Iris pigment epithelial cell (primary cell): Measurements from ENCODE around the gene IGF1R.

Experiments
- DNase-seq: peaks from one replicate; pipeline ENCODE4 v3.0.0-alpha.2; 2011; ENCODE audit warnings: low read depth

Gene IGF1R

GRCh38 chr15:98827217-98827616 lies 178.9 kb downstream of the IGF1R start:
- DNase-seq: peak; percentile 8

- DNase-seq: no peak
These were observed 181.8 kb downstream of the IGF1R start for GRCh38 chr15:98830034-98830634.

DNA sequence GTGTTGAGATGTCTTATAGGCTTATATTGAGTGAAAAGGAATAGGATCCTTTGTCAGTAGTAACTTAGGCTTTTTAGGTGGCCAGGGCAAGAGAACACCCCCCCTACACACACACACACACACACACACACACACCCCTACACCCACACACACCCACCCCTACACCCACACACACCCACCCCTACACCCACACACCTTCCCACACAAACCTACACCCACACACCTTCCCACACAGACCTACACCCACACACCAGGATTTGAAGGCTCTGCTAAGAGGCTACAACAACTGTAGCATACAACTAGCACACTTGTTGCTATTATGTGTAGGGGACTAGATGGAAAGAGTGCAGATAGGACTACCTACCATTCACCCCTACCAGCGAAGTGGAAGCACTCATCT lies 186.6 kb downstream of the IGF1R start:
- no peak for DNase-seq

DNA sequence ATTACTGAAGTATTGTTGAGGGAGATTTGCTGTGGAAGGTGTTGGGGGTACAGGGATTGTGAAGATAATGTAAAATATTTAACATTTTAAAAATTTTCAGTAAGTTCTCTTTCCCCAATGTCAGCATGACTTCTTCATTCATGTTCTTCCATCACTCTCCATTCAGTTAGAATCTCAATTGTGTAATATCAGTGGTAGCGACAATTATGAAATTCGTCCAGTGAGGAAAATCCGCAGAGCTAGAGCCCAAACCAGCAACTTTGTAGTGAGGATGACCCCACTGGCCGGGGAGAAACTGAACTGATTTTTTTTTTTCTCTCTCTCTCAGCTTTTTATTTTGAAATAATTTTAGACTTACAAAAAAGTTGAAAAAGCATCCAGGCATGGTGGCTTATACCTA lies 187.5 kb downstream of the IGF1R start:
- no peak for DNase-seq

DNA sequence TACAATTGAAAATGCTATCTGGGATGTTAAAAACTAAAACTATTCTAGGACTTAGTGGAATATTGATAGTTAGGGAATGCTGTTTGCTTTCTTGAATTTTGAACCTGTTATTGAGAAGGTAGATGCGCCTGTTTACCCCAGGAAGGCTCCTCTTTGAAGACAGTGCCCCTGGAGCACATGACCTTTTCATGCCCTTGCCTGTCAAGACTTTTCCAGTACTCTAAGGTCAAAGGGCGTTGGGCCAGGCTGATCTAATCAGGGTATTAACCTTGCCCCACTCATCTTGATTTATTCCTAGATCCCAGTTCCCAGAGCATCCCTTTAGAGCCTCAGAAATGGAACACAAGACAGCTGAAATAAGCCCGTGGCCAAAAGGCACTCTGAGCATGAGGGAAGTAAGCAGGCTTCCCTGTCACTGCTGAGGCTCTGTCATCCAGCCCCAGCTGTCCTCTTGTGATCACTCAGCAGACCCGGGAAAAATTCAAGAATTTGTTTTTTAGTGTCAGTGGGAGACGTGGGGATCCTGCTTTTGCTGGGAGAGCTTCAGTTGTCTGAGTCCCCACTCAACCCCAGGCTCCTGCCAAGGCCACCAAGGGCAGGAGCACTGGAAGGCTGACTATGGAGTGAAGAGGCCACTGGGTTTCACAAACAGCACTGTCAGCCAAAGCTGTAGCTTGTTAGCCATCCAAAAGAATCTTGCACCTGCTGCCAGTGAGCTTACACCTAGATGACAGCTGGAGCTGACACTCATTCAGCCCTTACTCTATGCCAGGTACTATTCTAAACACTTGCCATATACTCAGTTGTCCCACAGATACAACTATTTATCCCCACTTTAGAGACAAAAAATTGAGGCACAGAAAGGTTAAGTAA lies 190.3 kb downstream of the IGF1R start:
- DNase-seq: no peak

- no peak for DNase-seq
These were observed 191.7 kb downstream of the IGF1R start for GRCh38 chr15:98840053-98840452.

DNA sequence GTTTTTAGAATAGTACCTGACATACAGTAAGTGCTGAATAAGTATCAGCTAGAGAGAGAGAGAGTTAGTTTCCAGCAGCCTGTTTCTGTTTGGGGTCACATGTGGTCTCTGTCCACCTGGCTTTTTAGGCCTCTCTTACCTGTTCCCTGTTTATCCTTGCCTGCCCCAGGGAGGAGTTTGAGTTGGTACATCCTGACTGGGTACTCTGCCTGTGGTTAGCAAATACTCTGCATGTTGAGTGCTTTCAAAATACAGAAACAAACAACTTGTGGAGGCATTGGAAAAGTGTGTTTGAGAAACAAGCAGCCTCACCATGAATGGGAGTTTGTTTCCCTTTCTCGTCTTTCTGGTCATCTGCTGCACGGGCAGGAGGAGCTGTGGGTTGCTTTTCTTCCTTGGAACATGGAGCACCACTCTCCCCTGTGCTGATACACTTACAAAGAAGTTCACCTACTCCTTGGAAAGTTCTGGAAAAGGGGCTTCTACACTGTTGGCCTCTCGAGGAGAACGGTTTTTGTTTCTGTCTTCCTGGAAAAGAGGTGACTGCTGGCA lies 193.2 kb downstream of the IGF1R start:
- no peak for DNase-seq

GRCh38 chr15:98842192-98842972 lies 194.0 kb downstream of the IGF1R start:
- no peak for DNase-seq

DNA sequence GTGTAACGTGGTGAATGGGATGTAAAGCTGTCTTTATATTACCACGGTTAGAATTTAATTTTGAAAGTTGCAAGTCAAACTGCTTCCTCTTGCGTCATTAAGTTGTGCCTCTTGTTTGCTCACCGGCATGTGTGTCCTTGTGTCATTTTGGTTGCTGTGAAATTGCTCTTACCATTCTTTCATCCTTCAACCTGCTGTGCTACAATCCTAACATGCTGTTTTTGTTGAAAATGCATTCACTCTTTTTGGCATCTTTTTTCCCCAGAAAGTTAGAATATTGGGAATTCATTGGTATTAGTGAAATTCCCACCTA lies 194.6 kb downstream of the IGF1R start:
- DNase-seq: no peak

DNA sequence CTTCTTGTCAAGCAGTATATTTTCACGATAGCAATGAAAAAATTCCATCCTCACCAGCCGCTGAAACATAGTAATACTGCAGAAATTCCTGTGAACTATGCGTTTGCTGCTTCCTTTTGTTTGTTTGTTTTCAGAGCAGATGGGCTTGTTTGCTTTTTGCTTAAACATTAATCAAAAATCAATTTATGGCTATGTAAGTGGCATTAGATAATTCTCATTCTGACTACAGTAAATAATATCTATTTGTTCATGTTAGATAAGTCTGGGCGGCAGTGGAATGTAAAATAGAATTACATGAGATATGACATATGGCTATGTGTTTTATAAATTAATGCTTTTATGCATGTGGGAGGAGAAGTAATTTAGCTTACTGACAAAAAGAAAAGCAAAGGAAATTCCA lies 195.5 kb downstream of the IGF1R start:
- no peak for DNase-seq

GRCh38 chr15:98844261-98844660 lies 195.9 kb downstream of the IGF1R start:
- DNase-seq: no peak

GRCh38 chr15:98845138-98845884 lies 197.0 kb downstream of the IGF1R start:
- DNase-seq: peak; percentile 43

- DNase-seq: peak; percentile 70
These were observed 202.7 kb downstream of the IGF1R start for GRCh38 chr15:98850961-98851572.

- DNase-seq: peak; percentile 95
These were observed 204.8 kb downstream of the IGF1R start for GRCh38 chr15:98853161-98853560.

DNA sequence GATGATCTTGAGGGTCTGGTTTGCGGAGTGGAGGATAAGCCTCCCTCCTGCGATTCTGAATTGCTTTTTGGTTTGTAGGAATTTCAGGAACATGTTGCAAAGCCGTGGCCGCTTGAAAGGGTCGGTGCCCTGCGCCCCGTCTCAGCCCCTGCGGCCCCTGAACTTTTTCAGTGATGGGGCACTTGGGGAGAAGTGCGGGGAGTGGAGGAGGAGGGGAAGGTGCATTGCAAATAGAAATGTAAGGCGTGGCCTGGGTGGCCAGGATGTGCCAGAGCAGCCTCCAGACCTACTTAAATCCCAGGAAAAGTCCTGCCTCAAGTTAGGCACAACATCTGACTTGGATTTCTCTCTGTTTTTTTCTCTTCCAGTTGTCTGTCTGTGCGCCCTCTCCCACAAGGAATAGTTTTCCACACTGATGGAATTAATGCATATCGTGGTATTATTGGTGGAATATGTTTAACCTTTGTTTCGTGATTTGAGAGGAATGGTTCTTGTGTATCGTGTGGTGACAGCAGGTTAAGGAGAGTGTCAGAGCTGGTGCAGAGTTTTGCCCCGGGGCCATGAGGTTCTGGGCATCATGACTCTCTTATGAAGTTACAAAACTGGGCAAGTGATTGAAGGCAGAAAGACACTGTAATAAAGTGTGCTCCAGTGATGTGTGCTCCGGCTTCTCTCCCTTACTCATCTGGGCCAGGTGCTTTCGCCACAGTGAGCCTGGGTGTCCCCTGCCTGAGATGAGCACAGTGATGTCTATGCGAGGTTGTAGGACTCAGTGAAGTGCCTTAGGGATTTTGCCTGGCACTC lies 205.5 kb downstream of the IGF1R start:
- DNase-seq: no peak

GRCh38 chr15:98854496-98854895 lies 206.2 kb downstream of the IGF1R start:
- no peak for DNase-seq

GRCh38 chr15:98855067-98855814 lies 206.9 kb downstream of the IGF1R start:
- no peak for DNase-seq

DNA sequence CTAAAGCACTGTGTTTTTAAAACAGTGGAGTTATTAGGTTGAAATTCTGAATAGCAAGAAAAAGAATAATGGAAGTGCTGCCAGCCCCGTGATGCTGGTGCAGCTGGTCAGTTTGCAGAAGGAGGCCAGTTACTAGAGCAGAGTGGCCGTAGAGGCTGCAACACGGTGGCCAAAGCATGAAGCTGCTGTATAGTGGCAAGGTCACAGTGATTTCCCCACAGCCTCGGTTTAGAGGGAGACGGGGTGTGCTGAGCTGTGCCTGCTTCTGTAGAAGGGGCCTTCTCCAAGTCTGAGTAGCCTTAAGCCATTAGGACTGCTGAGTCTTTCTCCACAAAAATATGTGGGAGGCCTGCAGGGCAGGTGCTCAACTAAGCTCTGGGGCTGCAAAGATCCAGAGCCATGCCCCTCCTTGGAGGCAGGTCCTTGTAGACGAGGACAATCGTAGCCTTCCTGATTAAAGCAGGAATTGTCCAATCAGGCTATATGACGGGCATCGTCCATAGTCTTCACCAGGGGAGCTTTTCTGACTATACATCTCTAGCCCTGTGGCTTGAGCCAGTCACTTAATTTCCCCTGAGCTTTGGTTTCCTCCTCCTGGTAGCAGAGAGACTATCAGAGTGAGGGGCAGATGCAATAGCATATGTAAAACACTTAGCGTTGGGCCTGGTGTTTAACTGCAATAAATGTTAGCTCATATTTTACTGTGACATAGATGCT lies 207.6 kb downstream of the IGF1R start:
- no peak for DNase-seq

- peak; percentile 93 for DNase-seq
These were observed 208.2 kb downstream of the IGF1R start for GRCh38 chr15:98856532-98856907.
